ENCODE results near the gene AURKA. TPM values are rescaled to one million over a fixed set of nuclear protein-coding genes. Genes with fewer than 3 reads are reported as not detected.

The AURKA gene
- total RNA-seq, result 1 to 10 TPM; 1.5 to 2.9 (median 2.0) TPM
- 3.2 TPM for total RNA-seq (2013)

DNA sequence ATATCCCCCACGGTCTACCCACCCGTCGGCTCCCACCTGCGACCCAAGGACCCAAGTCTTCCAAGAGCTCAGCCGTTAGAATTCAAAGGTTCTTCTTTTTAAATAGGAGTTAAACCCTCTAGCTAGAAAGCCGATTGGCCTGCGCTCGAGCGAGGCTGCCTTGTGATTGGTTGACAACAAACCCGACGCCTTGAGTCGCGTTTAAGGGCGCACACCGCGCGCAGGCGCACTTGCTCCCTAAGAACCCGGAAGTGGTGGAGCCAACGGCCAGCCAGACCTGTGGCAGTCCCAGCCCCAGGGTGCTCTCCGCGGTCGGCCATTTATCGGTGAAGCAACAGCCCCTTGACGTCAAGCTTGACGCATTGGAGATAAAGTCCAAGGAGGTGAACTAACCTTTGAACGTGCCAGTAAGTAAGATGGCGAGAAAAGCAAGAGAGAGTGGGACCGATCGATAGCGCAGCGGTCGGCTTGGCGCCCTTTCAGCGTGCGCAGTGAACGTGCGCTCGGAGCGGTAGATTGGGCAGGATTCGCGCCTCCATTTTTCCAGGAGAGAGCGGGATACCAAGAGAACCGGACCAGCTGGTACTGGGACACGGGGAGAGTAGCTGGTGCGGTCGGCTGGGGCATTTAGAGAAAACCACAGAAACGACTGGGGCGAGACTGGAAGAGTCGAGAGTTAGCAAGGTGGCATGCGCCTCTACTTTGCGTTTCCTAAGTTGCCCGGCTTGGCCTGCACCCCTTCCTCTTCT, at the start of gene AURKA, which contains the start of gene CSTF1:
Gene AURKA (minus strand): TSS at position 84 of the 749 bp plus-strand sequence. CDS start 4,018 bp downstream, outside the sequence.
Gene CSTF1 (plus strand): TSS at position 514 of the 749 bp plus-strand sequence. CDS start 2,908 bp downstream, outside the sequence.
- H3K9me3 ChIP-seq (ENCODE audit: control insufficient read depth, insufficient read depth, low read length), result no peaks in the 10 kb centered on the region
- no peaks in the 10 kb centered on the region for H3K27me3 Mint-ChIP-seq (ENCODE audit: low read depth in 2 of 2)
- no peaks in the 10 kb centered on the region for H3K27me3 ChIP-seq (ENCODE audit: control insufficient read depth, insufficient read depth, low read length)
- no peak within 1 kb of the TSS for H3K4me3 Mint-ChIP-seq
- H3K9me3 Mint-ChIP-seq, result no peaks in the 10 kb centered on the region
- peak; percentile 99 to 100 for DNase-seq
- H3K4me3 ChIP-seq (ENCODE audit: low read length), result peak within 1 kb of the TSS; percentile 91
- ATAC-seq, result peak; percentile 88 to 93 (median 89)
- WGBS (ENCODE audit: insufficient coverage), result under 1% methylated on average over 53 of the region's 53 CpGs
- H3K4me1 Mint-ChIP-seq, result peaks cover 12 to 23% of the 10 kb centered on the region in 2 donors
- intact Hi-C loops (cut with micrococcal nuclease), result loop anchor here (1.0 to 2.0 kb wide), 2 partner anchors 20 to 76 kb away; partner anchors contain the start of genes CASS4 and RTF2
- H3K36me3 Mint-ChIP-seq, result peaks cover 6% of the 10 kb centered on the region
- TF ChIP-seq CTCF (IDR thresholded peaks at IDR 0.05), result no peak
- H3K36me3 ChIP-seq (ENCODE audit: control insufficient read depth, insufficient read depth, low read length), result peaks cover 18% of the 10 kb centered on the region
- peaks cover 21% of the 10 kb centered on the region for H3K4me1 ChIP-seq (ENCODE audit: control insufficient read depth, insufficient read depth, low read length)
- peak within 1 kb of the TSS; percentile 74 for H3K27ac ChIP-seq (ENCODE audit: low read length)
- no peak within 1 kb of the TSS for H3K27ac Mint-ChIP-seq

DNA sequence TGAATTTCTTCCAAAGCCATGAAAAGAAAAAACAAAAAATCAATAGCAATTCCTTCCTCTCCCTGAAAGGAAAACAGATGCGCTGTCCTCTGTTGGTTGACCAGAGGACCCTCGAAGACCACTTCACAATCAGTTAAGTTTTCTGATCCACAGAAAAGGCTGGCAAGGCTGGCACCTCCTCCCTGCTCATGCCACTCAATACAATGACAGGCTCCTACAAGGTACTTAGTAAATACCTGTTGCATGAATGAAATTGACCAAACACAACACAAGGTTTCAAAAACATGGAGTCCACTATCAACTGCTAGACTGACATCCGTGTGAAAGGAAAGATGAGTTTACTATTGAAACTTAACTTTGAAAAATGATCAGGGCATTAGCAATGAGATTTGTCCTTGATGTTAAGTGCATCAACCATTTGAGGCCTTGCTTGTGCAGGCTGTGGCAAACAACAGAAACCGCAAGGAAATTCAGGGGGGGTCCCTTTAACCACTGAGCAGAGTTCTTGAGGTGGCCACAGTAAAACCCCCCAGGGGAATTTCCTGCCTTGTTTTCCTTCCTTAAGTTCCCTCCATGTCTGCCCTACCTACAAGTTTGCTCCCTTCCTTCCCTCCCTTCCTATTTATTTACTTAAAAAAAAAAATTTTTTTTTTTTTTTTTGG, 48.5 kb upstream of the AURKA start:
- H3K36me3 ChIP-seq (ENCODE audit: control insufficient read depth, insufficient read depth, low read length), result no peaks in the 10 kb centered on the region
- Mint-ChIP-seq H3K4me1 (peaks cover 42% of the 10 kb centered on the region in 2 donors), H3K36me3 (no peaks in the 10 kb centered on the region), H3K27me3 (ENCODE audit: low read depth in 2 of 2) (no peaks in the 10 kb centered on the region), H3K4me3 (peak overlapping the region; percentile 72), H3K9me3 (no peaks in the 10 kb centered on the region), H3K27ac (peak overlapping the region; percentile 77 to 81)
- H3K27me3 ChIP-seq (ENCODE audit: control insufficient read depth, insufficient read depth, low read length), result no peaks in the 10 kb centered on the region
- peak; percentile 58 to 84 for DNase-seq
- peak; percentile 48 to 81 (median 54) for ATAC-seq
- intact Hi-C loops (cut with micrococcal nuclease), result loop anchor here (1.0 to 2.0 kb wide), 2 partner anchors 26 to 28 kb away; partner anchors contain the start of gene RTF2
- H3K27ac ChIP-seq (ENCODE audit: low read length), result peak overlapping the region; percentile 38
- H3K4me1 ChIP-seq (ENCODE audit: control insufficient read depth, insufficient read depth, low read length), result peaks cover 48% of the 10 kb centered on the region
- no peak for TF ChIP-seq CTCF (IDR thresholded peaks at IDR 0.05)
- WGBS (ENCODE audit: insufficient coverage), result 17% methylated on average over 4 of the region's 4 CpGs
- no peak overlapping the region for H3K4me3 ChIP-seq (ENCODE audit: low read length)
- H3K9me3 ChIP-seq (ENCODE audit: control insufficient read depth, insufficient read depth, low read length), result no peaks in the 10 kb centered on the region

DNA sequence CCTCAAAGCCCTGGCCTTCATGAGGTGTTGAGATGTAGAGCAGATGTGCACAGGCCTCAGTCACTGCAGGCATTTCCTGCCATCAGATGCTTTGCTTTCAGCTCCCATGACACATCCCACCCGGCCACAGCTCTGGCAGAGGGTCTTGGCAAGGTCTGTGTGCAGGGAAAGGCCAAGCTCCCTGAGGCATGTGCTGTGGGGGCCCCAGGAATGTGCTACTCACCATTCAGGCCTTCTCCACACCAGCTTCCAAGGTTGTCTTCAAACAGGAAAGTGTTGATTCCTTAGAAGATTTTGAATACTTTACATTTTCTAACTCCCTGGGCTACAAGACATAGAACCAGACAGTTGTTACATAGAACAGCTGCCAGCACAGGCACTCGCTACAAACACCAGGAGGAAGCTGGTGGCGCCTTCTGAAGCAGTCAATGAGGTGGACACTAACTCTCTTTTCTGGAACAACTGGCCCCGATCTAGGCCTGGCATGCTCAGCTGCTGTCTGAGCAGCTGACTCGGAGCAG, 47.8 kb upstream of the AURKA start:
- intact Hi-C loops (cut with micrococcal nuclease), result loop anchor here (1.0 to 2.0 kb wide), 2 partner anchors 25 to 28 kb away; partner anchors contain the start of gene RTF2
- Mint-ChIP-seq H3K27me3 (ENCODE audit: low read depth in 2 of 2) (no peaks in the 10 kb centered on the region), H3K36me3 (no peaks in the 10 kb centered on the region), H3K4me1 (peaks cover 42% of the 10 kb centered on the region in 2 donors), H3K27ac (peak overlapping the region; percentile 77 to 81), H3K4me3 (peak overlapping the region; percentile 72), H3K9me3 (no peaks in the 10 kb centered on the region)
- H3K36me3 ChIP-seq (ENCODE audit: control insufficient read depth, insufficient read depth, low read length), result no peaks in the 10 kb centered on the region
- peak overlapping the region; percentile 38 for H3K27ac ChIP-seq (ENCODE audit: low read length)
- 27% methylated on average over 5 of the region's 5 CpGs for WGBS (ENCODE audit: insufficient coverage)
- no peaks in the 10 kb centered on the region for H3K27me3 ChIP-seq (ENCODE audit: control insufficient read depth, insufficient read depth, low read length)
- no peak for TF ChIP-seq CTCF (IDR thresholded peaks at IDR 0.05)
- no peaks in the 10 kb centered on the region for H3K9me3 ChIP-seq (ENCODE audit: control insufficient read depth, insufficient read depth, low read length)
- ATAC-seq (peak in 1 of 3 donors; percentile 29), DNase-seq (peak in 1 of 2 donors; percentile 38)
- H3K4me3 ChIP-seq (ENCODE audit: low read length), result no peak overlapping the region
- peaks cover 48% of the 10 kb centered on the region for H3K4me1 ChIP-seq (ENCODE audit: control insufficient read depth, insufficient read depth, low read length)

Measured in natural killer cell (primary cell).